GM12872 (cell line): ENCODE results near the gene EYS.

Experiments
- CTCF ChIP-seq: IDR thresholded peaks from 3 replicates; pipeline ENCODE4 v1.5.1; 2011; ENCODE audit warnings: low read depth, mild to moderate bottlenecking, low read length, moderate library complexity; ENCODE audit not compliant: insufficient read depth

Gene EYS

GRCh38 chr6:64803470-64804166 is 903.4 kb downstream of the EYS start:
- TF ChIP-seq CTCF: no peak

DNA sequence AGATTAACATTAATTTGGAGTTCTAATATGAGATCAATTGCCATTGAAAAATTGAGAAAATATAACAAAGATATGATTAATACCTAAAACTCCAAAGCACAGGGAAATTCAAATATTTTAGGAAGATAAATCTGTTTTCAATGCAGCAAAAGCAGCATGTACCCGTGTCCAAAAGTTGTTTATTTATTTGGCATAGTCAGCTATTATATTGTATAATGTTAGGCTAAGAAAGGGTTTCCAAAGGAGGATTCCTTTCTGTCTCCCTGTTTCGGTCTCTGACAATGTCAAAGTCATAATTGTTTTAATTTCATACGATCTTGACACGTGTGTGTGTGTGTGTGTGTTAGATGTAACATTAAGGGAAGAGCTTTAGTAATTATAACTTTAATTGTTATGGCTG is 914.5 kb downstream of the EYS start:
- no peak for TF ChIP-seq CTCF

GRCh38 chr6:64789476-64789875 is 917.5 kb downstream of the EYS start:
- TF ChIP-seq CTCF: no peak

GRCh38 chr6:64786736-64787135 is 920.3 kb downstream of the EYS start:
- no peak for TF ChIP-seq CTCF

DNA sequence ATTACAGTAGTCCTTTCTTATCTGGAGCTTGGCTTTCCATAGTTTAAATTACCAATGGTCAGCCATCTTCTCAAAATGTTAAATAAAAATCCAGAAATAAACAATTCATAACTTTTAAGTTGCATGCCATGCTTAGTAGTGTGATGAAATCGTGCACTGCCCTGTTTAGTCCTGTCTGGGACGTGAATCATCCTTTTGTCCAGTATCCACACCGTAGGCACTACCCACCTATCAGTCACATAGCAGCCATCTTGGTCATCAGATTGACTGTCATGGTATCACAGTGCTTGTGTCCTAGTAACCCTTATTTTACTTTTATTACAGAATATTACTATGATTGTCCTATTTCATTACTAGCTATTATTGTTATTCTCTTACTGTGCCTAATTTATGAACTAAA is 924.1 kb downstream of the EYS start:
- no peak for TF ChIP-seq CTCF

GRCh38 chr6:64777941-64778785 is 928.9 kb downstream of the EYS start:
- no peak for TF ChIP-seq CTCF

GRCh38 chr6:64776359-64776758 is 930.7 kb downstream of the EYS start:
- TF ChIP-seq CTCF: no peak
